HG02943 (cell line): Measurements from ENCODE around the gene OR2V1.
"Not testable (repeated sequence)": the region's sequence is repeated elsewhere in the genome, so short reads cannot be mapped to it uniquely, and the experiment has no call there.

ENCODE experiments used
- ATAC-seq: cut with Tn5 transposase; IDR thresholded peaks from one replicate; pipeline ENCODE4 v1.9.1; 2021; ENCODE audit warnings: mild to moderate bottlenecking, low read depth, moderate library complexity; ENCODE audit not compliant: unreplicated experiment

OR2V1 gene

DNA sequence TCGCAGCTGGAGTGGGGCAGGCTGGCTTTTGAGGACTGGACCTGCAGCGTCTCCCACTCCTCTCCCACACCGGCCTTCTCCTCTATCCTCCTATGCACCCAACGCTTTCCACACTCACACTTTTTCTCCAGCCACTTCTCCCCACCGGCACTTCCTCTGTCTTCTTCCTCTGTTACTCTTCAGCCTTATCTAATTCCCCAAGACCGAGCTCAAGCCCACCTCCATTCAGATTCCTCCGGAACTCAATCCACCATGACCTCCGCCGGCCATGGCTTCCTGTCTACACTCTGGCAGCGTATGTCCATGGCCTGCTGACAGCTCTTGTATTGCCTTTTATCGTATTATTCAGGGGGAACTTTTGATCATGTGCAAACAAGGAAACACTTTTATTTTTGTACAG lies 545 bp upstream of the OR2V1 start:
- no peak for ATAC-seq

DNA sequence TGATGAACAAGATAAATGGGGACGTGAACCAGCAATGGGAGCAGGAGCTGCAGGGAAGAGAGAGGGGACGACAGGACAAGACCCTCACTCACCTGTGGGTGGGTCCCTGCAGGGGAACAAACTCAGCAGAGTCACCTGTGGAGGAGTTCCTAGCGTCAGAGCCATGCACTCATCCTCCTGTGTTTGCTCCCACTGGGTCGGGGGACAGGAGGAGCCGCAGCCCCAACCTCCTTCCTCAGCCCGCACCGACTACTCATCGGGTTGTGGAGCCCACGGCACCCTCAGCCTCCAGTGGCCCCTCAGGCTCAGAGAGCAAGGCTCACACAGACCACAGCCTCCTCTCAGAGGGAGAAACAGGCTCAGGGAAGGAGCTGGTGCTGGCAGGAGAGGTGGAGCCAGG lies 888 bp downstream of the OR2V1 start:
- not testable (repeated sequence) for ATAC-seq

GRCh38 chr5:181129601-181130000 lies 1.4 kb downstream of the OR2V1 start:
- no peak for ATAC-seq

DNA sequence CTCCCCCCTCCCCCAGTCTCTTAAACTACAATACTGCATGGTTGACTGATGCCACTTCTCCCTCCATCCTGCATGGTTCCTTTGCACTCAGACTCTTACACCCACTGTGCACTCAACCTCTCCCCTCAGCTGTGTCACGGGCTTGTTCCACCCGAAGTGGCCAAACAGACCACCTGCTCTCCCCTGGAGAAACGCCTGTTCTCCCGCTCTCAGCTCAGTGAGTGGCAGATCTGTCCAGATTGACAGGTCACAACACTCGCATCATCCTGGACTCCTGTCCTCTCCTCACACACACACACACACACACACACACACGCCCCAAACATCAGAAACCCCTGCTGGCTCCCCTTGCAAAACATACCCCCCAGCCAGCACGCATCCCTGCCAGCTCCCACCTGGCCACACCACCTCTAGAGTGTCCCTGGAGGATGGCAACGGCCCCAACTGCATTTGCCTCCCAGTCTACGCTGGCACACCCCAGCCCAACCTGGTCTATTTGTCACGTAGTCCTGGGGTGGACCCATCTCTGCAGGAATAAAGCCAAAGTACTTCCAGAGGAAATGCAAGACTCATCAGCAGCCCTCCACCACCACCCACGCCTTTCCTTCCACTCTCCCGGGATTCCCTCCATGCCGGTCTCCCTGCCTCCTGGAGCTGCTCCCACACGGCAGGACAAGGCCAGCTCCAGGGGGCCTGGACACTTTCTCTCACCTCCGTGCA lies 2.9 kb downstream of the OR2V1 start:
- ATAC-seq = no peak

GRCh38 chr5:181127456-181127855 lies 3.5 kb downstream of the OR2V1 start:
- no peak for ATAC-seq

- no peak for ATAC-seq
These were observed 4.1 kb downstream of the OR2V1 start for GRCh38 chr5:181126841-181127240.

GRCh38 chr5:181124526-181124925 lies 6.4 kb downstream of the OR2V1 start:
- ATAC-seq = no peak

- no peak for ATAC-seq
These were observed 9.1 kb downstream of the OR2V1 start for GRCh38 chr5:181121675-181122561.

DNA sequence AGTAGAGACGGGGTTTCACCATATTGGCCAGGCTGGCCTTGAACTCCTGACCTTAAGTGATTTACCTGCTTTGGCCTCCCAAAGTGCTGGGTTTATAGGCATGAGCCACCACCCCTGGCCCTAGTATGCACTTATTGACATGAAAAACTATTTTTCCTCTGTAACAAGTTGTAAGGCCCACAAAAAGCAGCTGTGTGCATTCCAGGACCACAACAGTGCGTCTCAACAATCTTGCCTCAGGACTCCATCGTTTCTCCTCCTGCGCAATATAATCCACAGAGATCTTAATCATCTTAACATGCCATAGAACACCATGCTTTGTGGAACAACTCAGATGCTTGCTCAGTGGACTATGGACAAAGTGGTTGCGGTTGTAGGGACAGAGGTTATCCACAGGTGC lies 10.2 kb downstream of the OR2V1 start:
- ATAC-seq = no peak

- ATAC-seq = no peak
These were observed 10.7 kb downstream of the OR2V1 start for GRCh38 chr5:181120306-181120705.

- ATAC-seq = no peak
These were observed 11.9 kb downstream of the OR2V1 start for GRCh38 chr5:181119105-181119504.

GRCh38 chr5:181118369-181118768 lies 12.6 kb downstream of the OR2V1 start:
- ATAC-seq = no peak

- ATAC-seq = no peak
These were observed 15.9 kb downstream of the OR2V1 start for GRCh38 chr5:181114844-181115778.

- ATAC-seq = no peak
These were observed 16.6 kb downstream of the OR2V1 start for GRCh38 chr5:181114284-181114843.

GRCh38 chr5:181113572-181113971 lies 17.4 kb downstream of the OR2V1 start:
- ATAC-seq = not testable (repeated sequence)

GRCh38 chr5:181112476-181112875 lies 18.5 kb downstream of the OR2V1 start:
- ATAC-seq = no peak

- no peak for ATAC-seq
These were observed 20.0 kb downstream of the OR2V1 start for GRCh38 chr5:181111010-181111409.

- ATAC-seq = no peak
These were observed 21.4 kb downstream of the OR2V1 start for GRCh38 chr5:181109489-181110013.

DNA sequence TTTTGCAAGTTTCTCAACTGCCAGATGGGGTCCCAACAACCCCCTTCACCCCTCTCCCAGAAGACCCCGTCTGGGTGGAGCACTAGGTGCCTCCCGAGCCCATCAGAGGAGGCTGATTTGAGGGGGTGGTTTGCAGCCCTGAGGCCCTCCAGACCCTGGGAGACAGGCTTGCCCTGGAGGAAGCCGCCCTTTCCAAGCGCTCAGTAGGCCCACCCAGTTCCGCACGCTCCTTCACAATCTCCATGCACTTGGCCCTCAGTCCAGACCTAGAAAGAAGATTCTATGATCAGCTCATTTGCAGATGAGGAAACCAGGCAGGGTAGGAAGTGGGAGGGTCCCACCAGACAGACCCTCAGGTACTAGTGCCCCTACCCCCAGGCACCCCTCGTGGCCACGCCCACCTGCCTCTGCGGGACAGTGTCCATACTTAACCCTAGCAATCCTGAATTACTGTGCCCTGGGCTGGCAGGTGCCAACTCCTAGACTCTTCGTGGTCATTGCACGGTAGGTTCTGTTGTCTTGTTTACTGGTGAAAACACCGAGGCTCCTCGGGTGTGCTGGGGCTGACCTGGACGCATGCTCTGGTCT lies 22.3 kb downstream of the OR2V1 start:
- no peak for ATAC-seq

GRCh38 chr5:181107699-181108098 lies 23.3 kb downstream of the OR2V1 start:
- no peak for ATAC-seq
